Naive thymus-derived CD4-positive, alpha-beta T cell (primary cell): ENCODE data around the gene CCDC192. TPM values are rescaled to one million over a fixed set of nuclear protein-coding genes. Genes with fewer than 3 reads are reported as not detected.
A peak's percentile ranks its signal among the peaks of the same experiment; 100 is the strongest.
"Not testable (repeated sequence)": the region's sequence is repeated elsewhere in the genome, so short reads cannot be mapped to it uniquely, and the experiment has no call there.

ENCODE experiments used
- ATAC-seq: fragments of 150-1000 bp; cut with Tn5 transposase; 2 replicates; pipeline ENCODE4 v1.10.0; 2021; ENCODE audit warnings: mild to moderate bottlenecking, moderate library complexity
- CTCF ChIA-PET: fragments of 350-600 bp; sonication (Branson Sonifier 250); formaldehyde crosslinking; loops from one replicate; lab custom pipeline; 2021; ENCODE audit warnings: antibody characterized with exemption; lab: Charles Lee
- POLR2A ChIA-PET: fragments of 350-600 bp; sonication (Branson Sonifier 250); formaldehyde crosslinking; loops from one replicate; lab custom pipeline; 2021; ENCODE audit warnings: antibody characterized with exemption, inconsistent platforms; lab: Charles Lee
- DNase-seq, 9 donors: peaks; one replicate each; pipeline versions ENCODE4 v3.0.0 to v3.0.0-alpha.2; 2020 to 2022; ENCODE audit warnings: mixed read lengths in 1 of 9
- H3K27ac ChIP-seq: one replicate; pipeline ENCODE4 v1.7.0; 2013; ENCODE audit warnings: mild to moderate bottlenecking, low read depth, low read length, moderate library complexity
- H3K27me3 ChIP-seq, 2 donors: one replicate each; pipeline ENCODE4 v1.7.0; 2013; ENCODE audit warnings: low read length in 2 of 2, mild to moderate bottlenecking in 2 of 2, moderate library complexity in 2 of 2; ENCODE audit not compliant: control insufficient read depth in 2 of 2, insufficient read depth in 2 of 2
- H3K36me3 ChIP-seq, 3 experiments: 1 replicate in 2 of 3; 2 replicates in 1 of 3; pipeline ENCODE4 v1.7.0; 2013; ENCODE audit warnings: low read length in 3 of 3, mild to moderate bottlenecking in 3 of 3, moderate library complexity in 1 of 3; ENCODE audit not compliant: insufficient read depth in 3 of 3, control insufficient read depth in 2 of 3
- H3K4me1 ChIP-seq, 2 donors: one replicate each; pipeline ENCODE4 v1.7.0; 2013; ENCODE audit warnings: low read length in 2 of 2, mild to moderate bottlenecking in 2 of 2, moderate library complexity in 1 of 2; ENCODE audit not compliant: control insufficient read depth in 2 of 2, insufficient read depth in 2 of 2
- H3K4me3 ChIP-seq: 2 replicates; pipeline ENCODE4 v1.7.0; 2013; ENCODE audit warnings: mild to moderate bottlenecking, low read length
- H3K9me3 ChIP-seq, 3 experiments: 1 replicate in 2 of 3; 2 replicates in 1 of 3; pipeline ENCODE4 v1.7.0; 2013; ENCODE audit warnings: low read length in 3 of 3; ENCODE audit not compliant: control insufficient read depth in 2 of 3
- H3K27ac Mint-ChIP-seq, 9 donors: one replicate each; pipeline ENCODE4 v1.8.0; 2020 to 2022; ENCODE audit warnings: mixed read lengths in 9 of 9, mild to moderate bottlenecking in 8 of 9, moderate library complexity in 5 of 9, inconsistent platforms in 2 of 9
- H3K27me3 Mint-ChIP-seq, 5 donors: one replicate each; pipeline ENCODE4 v1.8.0; 2021 to 2022; ENCODE audit warnings: mixed read lengths in 5 of 5, mild to moderate bottlenecking in 1 of 5
- H3K36me3 Mint-ChIP-seq, 5 donors: one replicate each; pipeline ENCODE4 v1.8.0; 2020 to 2022; ENCODE audit warnings: mixed read lengths in 5 of 5, mild to moderate bottlenecking in 3 of 5, inconsistent platforms in 1 of 5
- H3K4me1 Mint-ChIP-seq, 7 donors: one replicate each; pipeline ENCODE4 v1.8.0; 2020 to 2022; ENCODE audit warnings: mixed read lengths in 7 of 7, mild to moderate bottlenecking in 3 of 7, inconsistent platforms in 1 of 7
- H3K4me3 Mint-ChIP-seq, 10 donors: one replicate each; pipeline ENCODE4 v1.8.0; 2020 to 2022; ENCODE audit warnings: mild to moderate bottlenecking in 10 of 10, mixed read lengths in 10 of 10, moderate library complexity in 6 of 10, inconsistent platforms in 2 of 10
- H3K9me3 Mint-ChIP-seq, 11 donors: one replicate each; pipeline ENCODE4 v1.8.0; 2020 to 2022; ENCODE audit warnings: mixed read lengths in 11 of 11, mild to moderate bottlenecking in 4 of 11, inconsistent platforms in 1 of 11, moderate library complexity in 1 of 11
- intact Hi-C, 2 donors: fragments of 100-400 bp; cut with micrococcal nuclease; formaldehyde crosslinking; loops; one replicate each; pipeline ENCODE4 v1.15.1; 2023
- polyA plus RNA-seq, 2 donors: library from polyadenylated mRNA; unstranded; fragments of 300-500 nt; fragmentation: Illumina TruSeq; gene quantifications; one replicate each; pipeline ENCODE4 v1.2.3, GENCODE V29; 2021
- total RNA-seq, 6 experiments: library from RNA in 5 of 6; stranded (reverse) in 5 of 6; gene quantifications; 1 replicate in 5 of 6; 2 replicates in 1 of 6; pipeline ENCODE4 v1.2.3 and lab custom pipeline; 2021 to 2026

The CCDC192 gene
- total and polyA plus RNA-seq, 7 experiments from 2014 or later = not detected

DNA sequence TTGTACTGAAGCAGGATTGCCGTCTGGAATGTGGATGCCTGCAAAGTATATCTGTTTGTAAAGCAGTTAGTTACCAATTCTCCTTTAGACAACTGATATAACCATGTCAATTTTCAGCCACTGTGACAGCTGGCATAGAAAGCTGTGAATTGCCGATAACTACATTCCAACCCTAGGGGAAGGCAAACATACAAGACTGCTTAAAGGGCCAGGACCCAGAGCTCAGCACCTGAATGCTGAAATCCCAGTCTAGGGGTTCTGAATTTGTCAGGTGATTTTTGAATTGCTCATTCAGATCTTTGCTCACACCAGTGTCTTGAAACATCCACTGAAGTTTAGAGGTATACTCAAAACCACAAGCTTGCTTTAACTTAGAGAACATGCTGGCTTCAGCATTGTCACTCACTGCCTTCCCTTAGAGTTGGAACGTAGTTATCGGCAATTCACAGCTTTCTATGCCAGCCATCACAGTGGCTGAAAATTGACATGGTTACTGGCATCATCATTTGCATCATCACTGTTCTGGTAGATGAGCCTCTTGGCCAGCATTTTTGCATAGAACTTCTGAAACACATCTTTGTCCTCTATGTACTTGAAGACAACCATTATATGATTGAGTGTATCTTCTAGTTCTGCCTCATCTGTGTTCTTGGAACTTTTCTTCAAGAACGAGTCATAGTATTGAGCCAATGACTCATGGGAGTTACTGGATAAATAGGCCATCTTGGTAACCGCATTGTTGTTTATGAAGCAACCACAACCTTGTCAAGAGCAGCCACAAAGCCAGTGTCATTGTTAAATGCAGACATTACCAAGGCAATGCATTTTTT, 82.1 kb downstream of the CCDC192 start:
- Histone ChIP-seq H3K27ac (no peak overlapping the region), H3K36me3 (no peaks in the 10 kb centered on the region), H3K27me3 (no peaks in the 10 kb centered on the region), H3K4me3 (no peak overlapping the region), H3K4me1 (peaks cover 0 to 4% of the 10 kb centered on the region in 2 donors), H3K9me3 (peaks cover 0 to 5% (median 0%) of the 10 kb centered on the region in 3 experiments)
- peaks cover 0 to 32% (median 0%) of the 10 kb centered on the region in 5 donors for H3K36me3 Mint-ChIP-seq
- peaks cover 3 to 24% (median 16%) of the 10 kb centered on the region in 5 donors for H3K27me3 Mint-ChIP-seq
- H3K27ac Mint-ChIP-seq = peak overlapping the region in 1 of 9 donors; percentile 96
- ChIA-PET POLR2A (no interaction called here), CTCF (no interaction called here)
- peak in 1 of 9 donors; percentile 34 for DNase-seq
- peaks cover 0 to 34% (median 13%) of the 10 kb centered on the region in 11 donors for H3K9me3 Mint-ChIP-seq
- intact Hi-C loops = loop anchor here in 1 of 2 donors (1.0 to 2.0 kb wide), 2 partner anchors 29 to 298 kb away; partner anchors contain the start of gene SLC12A2
- ATAC-seq = peak; percentile 79
- H3K4me1 Mint-ChIP-seq = peaks cover 0 to 45% (median 0%) of the 10 kb centered on the region in 7 donors
- H3K4me3 Mint-ChIP-seq = peak overlapping the region in 1 of 10 donors; percentile 73

GRCh38 chr5:127791439-127791838, 88.2 kb downstream of the CCDC192 start:
- no peak overlapping the region for H3K4me3 Mint-ChIP-seq
- Histone ChIP-seq H3K4me3 (no peak overlapping the region), H3K27ac (no peak overlapping the region), H3K36me3 (no peaks in the 10 kb centered on the region), H3K9me3 (no peaks in the 10 kb centered on the region), H3K4me1 (no peaks in the 10 kb centered on the region), H3K27me3 (no peaks in the 10 kb centered on the region)
- ATAC-seq (no peak), DNase-seq (no peak)
- ChIA-PET CTCF (no interaction called here), POLR2A (no interaction called here)
- no peak overlapping the region for H3K27ac Mint-ChIP-seq
- peaks cover 6 to 43% (median 18%) of the 10 kb centered on the region in 11 donors for H3K9me3 Mint-ChIP-seq
- peaks cover 0 to 12% (median 6%) of the 10 kb centered on the region in 5 donors for H3K27me3 Mint-ChIP-seq
- H3K4me1 Mint-ChIP-seq = peaks cover 0 to 12% (median 0%) of the 10 kb centered on the region in 7 donors
- peaks cover 0 to 35% (median 9%) of the 10 kb centered on the region in 5 donors for H3K36me3 Mint-ChIP-seq
- intact Hi-C loops = no loop called here

- H3K27me3 Mint-ChIP-seq = peaks cover 0 to 12% (median 5%) of the 10 kb centered on the region in 5 donors
- CTCF ChIA-PET = interaction anchor here (0.6 kb wide), 1 partner anchor 1011 kb away, joined by 4 read pairs; no protein-coding TSS in a partner anchor
- H3K27ac Mint-ChIP-seq, H3K4me3 Mint-ChIP-seq, H3K27ac ChIP-seq, H3K9me3 ChIP-seq, POLR2A ChIA-PET, ATAC-seq, H3K4me3 ChIP-seq, H3K4me1 ChIP-seq, H3K36me3 ChIP-seq, DNase-seq, H3K27me3 ChIP-seq, H3K4me1 Mint-ChIP-seq, intact Hi-C loops: not testable (repeated sequence)
- H3K9me3 Mint-ChIP-seq = peaks cover 6 to 43% (median 18%) of the 10 kb centered on the region in 11 donors
- peaks cover 0 to 31% (median 9%) of the 10 kb centered on the region in 5 donors for H3K36me3 Mint-ChIP-seq
Measured at GRCh38 chr5:127791908-127792307, 88.7 kb downstream of the CCDC192 start.

DNA sequence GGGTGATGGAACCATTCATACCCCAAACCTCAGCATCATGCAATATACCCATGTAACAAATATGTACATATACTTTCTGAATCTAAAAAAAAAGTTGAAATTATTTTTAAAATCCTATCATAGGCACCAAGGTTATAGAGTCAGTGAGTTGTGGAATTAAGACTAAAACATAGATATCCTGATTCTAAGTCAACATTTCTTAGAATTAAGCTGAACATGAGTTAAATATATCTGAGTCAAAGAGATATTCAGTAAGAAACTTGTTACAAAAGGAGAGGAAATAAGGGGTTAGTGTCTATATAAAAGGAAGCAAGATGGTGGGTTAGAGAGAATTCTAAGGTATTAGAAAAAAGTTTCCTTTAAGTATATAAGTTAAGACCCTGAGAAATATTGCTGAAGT, 89.9 kb downstream of the CCDC192 start:
- no peak overlapping the region for H3K4me3 ChIP-seq
- CTCF ChIA-PET = interaction anchor here (0.7 kb wide), 1 partner anchor 1567 kb away, joined by 3 read pairs; no protein-coding TSS in a partner anchor
- no peaks in the 10 kb centered on the region for H3K4me1 ChIP-seq
- no peak overlapping the region for H3K27ac Mint-ChIP-seq
- H3K36me3 Mint-ChIP-seq = peaks cover 0 to 25% (median 9%) of the 10 kb centered on the region in 5 donors
- H3K4me1 Mint-ChIP-seq = peaks cover 0 to 1% (median 0%) of the 10 kb centered on the region in 7 donors
- ATAC-seq (no peak), DNase-seq (no peak)
- POLR2A ChIA-PET = no interaction called here
- H3K9me3 Mint-ChIP-seq = peaks cover 4 to 42% (median 17%) of the 10 kb centered on the region in 11 donors
- H3K36me3 ChIP-seq = no peaks in the 10 kb centered on the region
- H3K9me3 ChIP-seq = no peaks in the 10 kb centered on the region
- intact Hi-C loops = no loop called here
- no peak overlapping the region for H3K4me3 Mint-ChIP-seq
- H3K27ac ChIP-seq = no peak overlapping the region
- peaks cover 0 to 16% (median under 1%) of the 10 kb centered on the region in 5 donors for H3K27me3 Mint-ChIP-seq
- H3K27me3 ChIP-seq = no peaks in the 10 kb centered on the region

GRCh38 chr5:127793879-127794278, 90.7 kb downstream of the CCDC192 start:
- Histone ChIP-seq H3K36me3 (no peaks in the 10 kb centered on the region), H3K27me3 (no peaks in the 10 kb centered on the region), H3K27ac (no peak overlapping the region), H3K4me3 (no peak overlapping the region), H3K9me3 (no peaks in the 10 kb centered on the region), H3K4me1 (no peaks in the 10 kb centered on the region)
- intact Hi-C loops = no loop called here
- peak overlapping the region in 2 of 9 donors; percentile 39 to 56 for H3K27ac Mint-ChIP-seq
- CTCF ChIA-PET = no interaction called here
- peaks cover 0 to 1% (median 0%) of the 10 kb centered on the region in 7 donors for H3K4me1 Mint-ChIP-seq
- POLR2A ChIA-PET = no interaction called here
- no peak for ATAC-seq
- H3K27me3 Mint-ChIP-seq = peaks cover 0 to 15% (median 0%) of the 10 kb centered on the region in 5 donors
- H3K9me3 Mint-ChIP-seq = peaks cover 4 to 36% (median 17%) of the 10 kb centered on the region in 11 donors
- H3K36me3 Mint-ChIP-seq = peaks cover 0 to 25% (median 7%) of the 10 kb centered on the region in 5 donors
- no peak for DNase-seq
- no peak overlapping the region for H3K4me3 Mint-ChIP-seq

DNA sequence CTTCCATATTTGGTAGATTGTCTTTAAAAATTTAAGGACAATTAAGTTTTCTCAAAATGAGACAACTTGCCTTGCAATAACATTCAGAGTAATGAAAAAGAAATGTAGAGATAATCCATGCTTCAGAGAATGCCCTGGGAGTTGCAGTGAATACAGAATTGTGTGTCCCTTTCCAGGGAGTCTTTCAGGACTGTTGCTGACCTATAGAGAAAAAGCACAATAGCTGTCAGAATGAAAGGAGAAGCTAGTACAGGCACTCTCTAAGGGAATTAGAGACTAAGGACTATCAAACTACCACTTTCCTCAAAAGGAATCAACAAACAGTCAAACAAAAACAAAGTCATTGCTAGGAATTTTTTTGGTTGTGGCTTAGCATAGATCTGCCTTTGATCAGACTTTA, 93.0 kb downstream of the CCDC192 start:
- CTCF ChIA-PET = no interaction called here
- Mint-ChIP-seq H3K4me3 (no peak overlapping the region), H3K36me3 (peaks cover 0 to 16% (median 7%) of the 10 kb centered on the region in 5 donors)

More for the DNA sequence above, 93.0 kb downstream of the CCDC192 start:
- no peak overlapping the region for H3K27ac ChIP-seq
- Mint-ChIP-seq H3K27me3 (peaks cover 0 to 12% (median 0%) of the 10 kb centered on the region in 5 donors), H3K27ac (no peak overlapping the region), H3K9me3 (peaks cover 0 to 16% (median 10%) of the 10 kb centered on the region in 11 donors), H3K4me1 (peaks cover 0 to 1% (median 0%) of the 10 kb centered on the region in 7 donors)
- intact Hi-C loops = no loop called here
- no peaks in the 10 kb centered on the region for H3K36me3 ChIP-seq
- ATAC-seq = no peak
- POLR2A ChIA-PET = no interaction called here
- H3K4me1 ChIP-seq = no peaks in the 10 kb centered on the region
- DNase-seq = no peak
- H3K9me3 ChIP-seq = no peaks in the 10 kb centered on the region
- H3K27me3 ChIP-seq = no peaks in the 10 kb centered on the region
- no peak overlapping the region for H3K4me3 ChIP-seq
